Measurements from ENCODE around the gene NLE1. TPM values are rescaled to one million over a fixed set of nuclear protein-coding genes. Genes with fewer than 3 reads are reported as not detected.
"Not testable (repeated sequence)": the region's sequence is repeated elsewhere in the genome, so short reads cannot be mapped to it uniquely, and the experiment has no call there.

Gene NLE1
- total RNA-seq, 1 experiment from 2014 or later: 39.3 TPM

DNA sequence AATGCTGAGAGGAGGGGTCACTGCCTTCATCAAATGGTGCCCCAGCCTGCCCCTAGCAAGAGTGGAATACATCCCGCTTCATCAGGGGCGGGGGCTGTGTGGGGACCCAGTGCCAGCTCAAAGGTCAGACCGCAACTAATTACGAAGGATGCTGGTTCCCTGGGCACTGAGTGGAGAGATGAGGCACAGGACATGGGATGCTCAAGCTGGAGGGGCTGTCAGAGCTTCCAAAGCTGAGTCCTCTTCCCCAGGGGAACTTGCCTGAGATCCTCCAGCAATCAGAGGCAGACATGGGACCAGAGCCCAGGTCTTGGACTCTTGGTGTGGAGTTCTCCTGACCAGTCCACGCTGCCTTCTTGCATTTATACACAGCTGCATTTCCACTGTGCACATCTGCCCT lies 24.4 kb upstream of the NLE1 start:
- no peak for DNase-seq (ENCODE audit: low read depth)
- in situ Hi-C loops (cut with HindIII; ENCODE audit: low pct_unique_long_range_greater_than_20kb, low sequenced_read_pairs): no loop called here

DNA sequence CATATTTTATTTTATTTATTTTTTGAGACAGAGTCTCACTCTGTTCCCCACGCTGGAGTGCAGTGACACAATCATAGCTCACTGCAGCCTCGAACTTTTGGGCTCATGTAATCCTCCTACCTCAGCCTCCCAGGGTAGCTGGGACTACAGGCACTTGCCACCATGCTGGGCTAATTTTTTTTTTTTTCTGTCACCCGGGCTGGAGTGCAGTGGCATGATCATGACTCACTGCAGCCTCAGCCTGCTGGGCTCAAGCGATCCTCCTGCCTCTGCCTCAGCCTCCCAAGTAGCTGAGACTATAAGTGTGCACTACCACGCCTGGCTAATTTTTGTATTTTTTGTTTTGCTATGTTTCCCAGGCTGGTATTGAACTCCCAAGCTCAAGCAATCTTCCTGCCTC lies 22.6 kb upstream of the NLE1 start:
- in situ Hi-C loops (cut with HindIII; ENCODE audit: low pct_unique_long_range_greater_than_20kb, low sequenced_read_pairs): no loop called here
- no peak for DNase-seq (ENCODE audit: low read depth)

DNA sequence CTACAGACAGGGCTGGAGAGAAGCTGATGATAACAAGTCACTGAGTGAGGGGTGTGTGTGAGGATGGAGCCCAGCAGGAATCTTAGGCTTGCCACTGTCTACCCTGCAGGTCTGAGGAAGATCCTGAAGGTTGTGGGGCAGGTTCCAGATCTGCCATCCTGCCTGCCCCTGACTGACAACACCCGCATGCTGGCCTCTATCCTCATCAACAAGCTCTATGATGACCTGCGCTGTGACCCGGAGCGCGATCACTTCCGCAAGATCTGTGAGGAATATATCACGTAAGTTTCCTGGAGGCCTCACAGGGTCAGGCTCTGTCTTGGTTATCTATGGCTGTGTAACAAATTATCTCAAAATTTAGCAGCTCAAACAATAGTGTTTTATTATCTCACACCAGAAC lies 21.8 kb upstream of the NLE1 start:
- in situ Hi-C loops (cut with HindIII; ENCODE audit: low pct_unique_long_range_greater_than_20kb, low sequenced_read_pairs): no loop called here
- no peak for DNase-seq (ENCODE audit: low read depth)

DNA sequence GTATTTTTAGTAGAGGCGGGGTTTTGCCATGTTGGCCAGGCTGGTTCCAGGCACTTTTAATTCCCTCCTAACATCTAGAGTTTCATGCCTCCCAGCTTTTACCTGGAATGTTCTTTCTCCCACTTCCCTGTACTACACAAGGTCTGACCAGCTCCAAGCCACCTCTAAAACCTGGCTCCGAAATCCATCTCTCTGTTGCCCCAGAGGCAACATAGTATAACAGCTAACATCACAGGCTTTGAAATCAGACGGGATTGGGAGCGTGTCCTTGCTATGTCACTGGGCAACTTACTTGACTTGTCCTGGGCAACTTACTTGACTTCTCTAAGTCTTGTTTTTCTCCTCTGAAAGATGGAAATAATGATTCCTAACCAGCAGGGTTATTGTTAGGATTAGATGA lies 20.7 kb upstream of the NLE1 start:
- in situ Hi-C loops (cut with HindIII; ENCODE audit: low pct_unique_long_range_greater_than_20kb, low sequenced_read_pairs): no loop called here
- no peak for DNase-seq (ENCODE audit: low read depth)

DNA sequence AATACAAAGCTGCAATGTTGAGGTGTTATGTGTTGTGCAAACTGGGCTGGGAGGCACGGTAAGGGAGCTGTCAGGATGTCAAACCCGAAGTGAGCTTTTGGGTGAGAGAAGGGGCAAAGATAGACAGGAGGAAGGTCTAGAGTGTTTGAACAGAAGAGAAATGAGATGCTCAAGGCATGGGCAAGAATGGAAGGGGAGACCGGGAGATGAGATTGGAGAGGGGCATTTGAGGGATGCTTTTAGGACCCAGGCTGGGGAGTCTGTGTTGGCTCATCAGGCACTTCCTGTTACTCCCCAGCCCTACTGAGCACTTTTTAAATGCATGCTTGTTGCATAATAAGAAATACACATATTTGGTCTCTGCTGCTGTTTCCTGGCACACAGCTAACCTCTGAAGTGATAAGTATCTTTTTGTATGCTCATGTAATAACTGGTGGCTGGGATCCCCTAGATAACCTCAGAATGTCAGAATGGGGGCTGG lies 19.2 kb upstream of the NLE1 start:
- in situ Hi-C loops (cut with HindIII; ENCODE audit: low pct_unique_long_range_greater_than_20kb, low sequenced_read_pairs): no loop called here
- no peak for DNase-seq (ENCODE audit: low read depth)

DNA sequence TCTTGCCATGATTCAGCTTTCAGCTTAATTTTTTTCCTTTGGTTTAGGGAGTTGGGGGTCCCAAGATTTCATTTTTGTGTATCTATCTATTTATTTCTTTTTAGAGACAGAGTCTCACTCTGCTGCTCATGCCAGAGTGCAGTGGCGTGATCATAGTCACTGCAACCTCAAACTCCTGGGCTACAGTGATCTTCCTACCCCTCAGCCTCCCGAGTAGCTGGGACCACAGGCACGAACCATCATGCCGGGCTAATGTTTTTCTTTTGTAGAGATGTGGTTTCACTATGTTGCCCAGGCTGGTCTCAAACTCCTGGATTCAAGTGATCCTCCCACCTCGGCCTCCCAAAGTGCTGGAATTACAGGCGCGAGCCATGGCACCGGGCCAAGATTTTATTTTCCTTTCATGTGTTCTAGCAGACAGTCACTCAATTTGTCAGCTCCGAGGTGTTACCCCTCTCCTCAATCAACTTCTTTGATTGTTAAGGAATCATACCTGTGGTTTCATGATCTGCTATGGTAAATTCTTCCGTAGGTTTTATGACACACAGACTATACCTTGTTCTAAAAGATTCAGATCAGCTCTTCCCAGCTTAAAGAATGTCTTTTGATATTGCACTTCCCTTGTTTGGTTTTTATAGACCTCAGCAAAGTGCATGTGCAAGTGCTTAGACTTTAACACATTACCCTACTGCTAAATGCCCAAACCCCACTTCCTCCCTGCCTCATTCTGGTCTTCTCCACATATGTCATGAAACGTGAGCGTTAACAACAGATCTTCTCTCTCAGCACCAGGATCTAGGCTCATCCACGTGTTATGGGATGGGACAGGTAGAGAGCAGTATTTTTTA lies 18.5 kb upstream of the NLE1 start:
- no peak for DNase-seq (ENCODE audit: low read depth)
- in situ Hi-C loops (cut with HindIII; ENCODE audit: low pct_unique_long_range_greater_than_20kb, low sequenced_read_pairs): no loop called here

DNA sequence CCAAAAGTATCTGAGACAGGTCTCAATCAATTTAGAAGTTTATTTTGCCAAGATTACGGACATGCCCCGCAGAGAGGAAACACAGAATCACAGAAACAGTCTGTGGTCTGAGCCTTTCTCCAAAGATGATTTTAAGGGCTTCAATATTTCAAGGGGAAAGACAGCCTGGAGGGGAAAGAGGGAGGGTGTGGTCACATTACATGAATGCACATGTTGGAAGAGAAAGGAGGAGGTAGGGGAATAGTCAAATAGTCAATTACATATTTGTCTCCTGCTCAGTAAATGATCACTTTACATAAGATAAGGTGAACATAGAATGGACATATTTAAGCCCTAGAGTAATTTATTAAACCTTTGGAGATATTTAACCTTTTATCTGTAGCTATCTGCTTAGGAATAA lies 17.8 kb upstream of the NLE1 start:
- in situ Hi-C loops (cut with HindIII; ENCODE audit: low pct_unique_long_range_greater_than_20kb, low sequenced_read_pairs): no loop called here
- DNase-seq (ENCODE audit: low read depth): no peak

DNA sequence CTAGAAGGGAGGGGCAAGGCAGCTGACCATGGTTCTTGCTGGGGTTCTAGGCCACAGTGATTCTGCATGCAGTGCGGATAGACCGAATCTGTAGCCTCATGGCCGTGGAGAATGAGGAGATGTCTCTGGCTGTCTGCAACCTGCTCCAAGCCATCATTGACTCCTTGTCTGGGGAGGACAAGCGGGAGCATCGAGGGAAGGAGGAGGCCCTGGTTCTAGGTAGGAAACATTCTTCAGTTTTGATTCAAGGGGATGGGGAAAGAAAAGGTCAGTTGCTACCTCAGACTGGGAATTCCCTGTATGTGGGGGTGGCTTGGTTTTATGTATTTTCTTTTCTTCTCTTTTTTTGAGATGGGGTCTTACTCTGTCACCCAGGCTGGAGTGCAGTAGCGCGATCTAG lies 13.1 kb upstream of the NLE1 start:
- no peak for DNase-seq (ENCODE audit: low read depth)
- in situ Hi-C loops (cut with HindIII; ENCODE audit: low pct_unique_long_range_greater_than_20kb, low sequenced_read_pairs): no loop called here

DNA sequence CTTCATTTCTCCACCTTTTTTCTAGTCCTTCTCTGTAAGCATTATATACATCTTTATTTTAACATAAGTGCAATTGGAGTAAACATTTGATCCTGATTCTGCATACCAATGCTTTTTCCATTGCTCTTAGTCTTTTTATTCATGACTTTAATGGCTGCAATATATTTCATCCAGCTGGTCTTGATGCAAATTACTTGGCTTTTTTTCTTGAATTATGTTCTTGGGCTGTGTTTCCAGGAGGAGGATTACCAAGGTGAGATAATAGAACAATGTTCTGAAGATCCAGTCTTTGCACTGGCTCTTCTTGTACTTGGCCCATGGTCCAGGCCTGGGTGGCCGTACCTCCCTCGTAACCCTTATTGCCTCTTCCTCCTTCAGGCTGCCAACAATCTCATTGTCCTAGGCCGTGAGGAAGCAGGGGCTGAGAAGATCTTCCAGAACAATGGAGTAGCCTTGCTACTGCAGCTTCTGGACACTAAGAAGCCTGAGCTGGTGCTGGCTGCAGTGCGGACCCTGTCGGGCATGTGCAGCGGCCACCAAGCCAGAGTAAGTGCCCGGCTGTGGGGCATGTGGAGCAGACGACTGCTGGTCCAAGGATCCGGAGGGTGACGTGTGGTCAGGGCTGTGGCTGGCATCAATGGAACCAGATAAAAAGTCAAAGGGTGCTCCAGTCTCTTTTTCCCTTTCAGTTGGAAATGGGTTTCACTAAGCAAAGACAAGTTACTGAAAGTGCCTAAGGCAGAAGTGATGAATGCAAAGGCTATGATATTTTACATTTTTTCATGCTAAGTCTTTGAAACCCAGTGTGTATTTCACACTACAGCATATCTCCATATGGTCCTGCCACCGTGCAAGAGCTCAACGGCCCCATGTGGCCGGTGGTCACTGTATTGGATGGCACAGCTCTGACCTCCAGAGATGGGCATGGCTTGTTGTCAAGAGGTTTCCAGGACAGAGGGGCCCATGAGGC lies 12.4 kb upstream of the NLE1 start:
- DNase-seq (ENCODE audit: low read depth): no peak
- in situ Hi-C loops (cut with HindIII; ENCODE audit: low pct_unique_long_range_greater_than_20kb, low sequenced_read_pairs): no loop called here

DNA sequence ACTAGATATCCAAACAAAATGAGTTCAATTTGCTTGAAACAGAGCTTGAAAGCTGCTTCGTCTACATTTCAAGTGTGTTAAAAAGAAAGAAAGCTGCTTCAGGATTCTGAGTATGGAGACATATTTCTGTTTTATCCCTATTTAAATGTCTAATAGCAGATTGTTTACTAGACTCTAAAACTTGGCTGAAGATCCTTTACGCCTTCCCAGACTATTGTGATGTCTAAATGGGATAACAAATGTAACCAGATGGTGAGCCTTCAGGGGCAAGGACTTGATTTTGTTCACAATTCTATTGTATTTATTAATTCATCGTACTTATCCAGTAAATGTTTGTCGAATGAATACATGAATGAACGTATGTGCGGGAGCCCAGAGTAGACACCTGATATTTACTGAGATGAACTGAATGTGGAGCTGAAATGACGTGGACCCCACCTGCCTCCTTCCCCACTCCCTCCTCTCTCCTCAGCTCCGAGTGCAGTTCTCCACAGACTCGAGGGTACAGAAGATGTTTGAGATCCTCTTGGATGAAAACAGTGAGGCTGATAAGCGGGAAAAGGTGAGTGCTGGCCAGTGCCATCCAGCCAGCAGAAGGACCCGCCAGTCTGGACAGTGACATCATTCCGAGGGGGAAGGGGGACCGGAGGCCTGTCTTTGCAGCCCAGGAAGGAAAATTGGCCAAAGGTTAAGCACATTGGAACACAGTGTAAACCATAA lies 10.5 kb upstream of the NLE1 start:
- in situ Hi-C loops (cut with HindIII; ENCODE audit: low pct_unique_long_range_greater_than_20kb, low sequenced_read_pairs): no loop called here
- no peak for DNase-seq (ENCODE audit: low read depth)

DNA sequence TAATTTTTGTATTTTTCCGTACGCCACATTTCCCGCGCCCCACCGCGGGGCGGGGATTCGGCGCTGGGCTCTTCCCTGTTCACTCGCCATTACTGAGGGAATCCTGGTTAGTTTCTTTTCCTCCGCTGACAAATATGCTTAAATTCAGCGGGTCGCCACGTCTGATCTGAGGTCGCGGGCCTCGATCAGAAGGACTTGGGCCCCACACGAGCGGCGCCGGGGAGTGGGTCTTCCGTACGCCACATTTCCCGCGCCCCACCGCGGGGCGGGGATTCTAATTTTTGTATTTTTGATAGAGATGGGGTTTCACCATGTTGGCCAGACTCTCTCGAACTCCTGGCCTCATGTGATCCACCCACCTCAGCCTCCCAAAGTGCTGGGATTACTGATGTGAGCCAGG lies 9.0 kb upstream of the NLE1 start:
- in situ Hi-C loops (cut with HindIII; ENCODE audit: low pct_unique_long_range_greater_than_20kb, low sequenced_read_pairs); DNase-seq (ENCODE audit: low read depth): not testable (repeated sequence)

DNA sequence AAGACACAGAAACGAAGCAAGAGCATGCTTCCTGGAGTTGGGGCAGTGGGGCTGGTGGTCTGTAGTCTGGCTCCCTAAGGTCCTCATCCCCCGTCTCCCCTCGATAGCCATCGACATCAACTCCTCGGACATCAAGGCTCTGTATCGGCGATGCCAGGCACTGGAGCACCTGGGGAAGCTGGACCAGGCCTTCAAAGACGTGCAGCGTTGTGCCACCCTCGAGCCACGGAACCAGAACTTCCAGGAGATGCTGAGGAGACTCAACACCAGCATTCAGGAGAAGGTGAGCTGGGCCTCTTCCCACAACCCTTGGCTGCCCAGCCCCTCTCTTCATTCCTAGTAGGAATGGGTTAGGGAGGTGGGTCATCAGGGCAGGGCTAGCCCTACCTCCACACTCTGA lies 7.8 kb upstream of the NLE1 start:
- DNase-seq (ENCODE audit: low read depth): no peak
- in situ Hi-C loops (cut with HindIII; ENCODE audit: low pct_unique_long_range_greater_than_20kb, low sequenced_read_pairs): no loop called here

DNA sequence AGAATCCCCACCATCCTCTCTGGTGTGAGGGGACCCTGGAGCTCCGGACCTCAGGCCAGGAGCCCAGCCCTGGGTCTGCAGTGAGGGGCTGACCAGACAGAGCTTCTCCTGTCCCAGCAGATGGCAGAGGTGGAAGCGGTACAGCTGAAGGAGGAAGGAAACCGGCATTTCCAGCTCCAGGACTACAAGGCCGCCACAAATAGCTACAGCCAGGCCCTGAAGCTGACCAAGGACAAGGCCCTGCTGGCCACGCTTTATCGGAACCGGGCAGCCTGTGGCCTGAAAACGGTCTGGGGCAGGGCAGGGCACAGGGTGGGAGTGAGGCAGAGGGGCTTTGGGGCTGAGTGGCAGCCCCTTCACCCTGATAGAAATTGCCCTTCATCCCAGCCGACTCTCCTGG lies 6.0 kb upstream of the NLE1 start:
- no peak for DNase-seq (ENCODE audit: low read depth)
- in situ Hi-C loops (cut with HindIII; ENCODE audit: low pct_unique_long_range_greater_than_20kb, low sequenced_read_pairs): no loop called here

DNA sequence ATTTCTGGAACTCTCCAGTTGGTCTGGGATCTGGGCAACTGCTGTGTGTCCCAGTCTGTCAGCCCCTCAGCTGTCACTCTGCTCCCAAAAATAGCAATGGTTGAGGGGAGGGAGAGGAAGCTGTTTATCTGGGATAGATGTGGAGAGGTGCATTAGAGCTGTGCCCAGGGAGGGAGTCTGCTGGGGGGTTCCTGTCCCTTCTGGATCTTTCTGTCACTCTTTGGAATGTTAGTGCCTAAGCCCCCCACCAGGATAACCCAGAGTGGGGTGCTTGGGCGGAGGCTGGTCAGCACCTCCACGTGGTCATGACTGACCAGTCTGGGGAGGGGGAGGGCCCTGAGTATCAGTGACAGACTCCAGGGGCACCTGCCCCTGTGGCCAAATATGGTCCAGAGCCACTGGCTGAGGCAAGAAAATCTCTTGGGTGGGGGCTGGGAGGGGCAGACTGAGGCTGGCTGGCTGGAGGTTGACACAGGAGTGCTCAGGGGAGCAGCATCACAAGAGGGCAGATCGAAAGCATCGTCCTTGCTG lies 5.3 kb upstream of the NLE1 start, which contains the start of gene UNC45B:
UNC45B (plus strand) TSS at position 443 of the 531 bp plus-strand sequence. CDS start 447 bp downstream, outside the sequence.
- in situ Hi-C loops (cut with HindIII; ENCODE audit: low pct_unique_long_range_greater_than_20kb, low sequenced_read_pairs): no loop called here
- no peak for DNase-seq (ENCODE audit: low read depth)

DNA sequence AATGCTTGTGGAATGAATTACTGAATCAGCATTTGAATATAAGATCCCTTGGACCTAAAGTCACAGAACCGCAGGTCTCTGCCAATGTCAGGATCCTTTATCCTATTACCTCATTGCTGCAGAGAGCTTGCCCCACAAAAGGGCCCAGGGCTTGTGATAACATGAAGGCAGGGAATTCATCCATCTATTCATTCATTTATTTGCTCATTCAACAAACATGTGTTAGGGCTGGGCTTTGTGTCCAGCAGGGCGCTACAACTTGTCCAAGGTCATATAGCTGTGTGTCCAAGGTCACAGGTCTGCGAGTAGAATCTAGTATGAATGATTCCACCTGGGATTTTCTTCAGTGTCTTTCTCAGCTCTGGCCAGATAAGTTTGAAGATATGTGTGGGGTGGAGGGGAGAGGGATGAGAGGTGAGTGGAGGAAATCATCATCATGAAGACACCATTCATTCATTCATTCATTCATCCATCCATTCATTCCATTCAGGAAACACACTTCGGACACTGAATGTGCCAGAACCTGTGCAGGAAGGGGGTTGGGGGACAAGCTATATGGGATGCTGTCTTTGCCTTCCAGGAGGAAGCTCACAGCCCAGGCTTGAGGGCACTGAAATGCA lies 4.2 kb upstream of the NLE1 start:
- in situ Hi-C loops (cut with HindIII; ENCODE audit: low pct_unique_long_range_greater_than_20kb, low sequenced_read_pairs): no loop called here
- no peak for DNase-seq (ENCODE audit: low read depth)

DNA sequence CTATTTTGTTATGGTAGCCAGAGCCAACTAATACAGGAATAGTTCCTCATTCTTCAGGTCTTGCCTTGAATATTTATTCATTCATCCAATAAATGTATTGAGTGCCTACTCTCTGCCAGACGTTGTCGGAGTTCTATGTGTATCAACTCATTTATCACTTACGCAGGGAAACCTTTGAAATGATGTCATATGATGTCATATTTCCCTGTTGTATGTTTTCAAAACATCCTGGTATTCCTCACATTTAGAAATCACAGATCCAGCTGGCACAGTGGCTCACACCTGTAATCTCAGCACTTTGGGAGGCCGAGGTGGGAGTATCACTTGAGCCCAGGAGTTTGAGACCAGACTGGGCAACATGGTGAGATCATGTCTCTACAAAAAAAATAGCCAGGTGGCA lies 2.7 kb upstream of the NLE1 start:
- no peak for DNase-seq (ENCODE audit: low read depth)
- in situ Hi-C loops (cut with HindIII; ENCODE audit: low pct_unique_long_range_greater_than_20kb, low sequenced_read_pairs): no loop called here

DNA sequence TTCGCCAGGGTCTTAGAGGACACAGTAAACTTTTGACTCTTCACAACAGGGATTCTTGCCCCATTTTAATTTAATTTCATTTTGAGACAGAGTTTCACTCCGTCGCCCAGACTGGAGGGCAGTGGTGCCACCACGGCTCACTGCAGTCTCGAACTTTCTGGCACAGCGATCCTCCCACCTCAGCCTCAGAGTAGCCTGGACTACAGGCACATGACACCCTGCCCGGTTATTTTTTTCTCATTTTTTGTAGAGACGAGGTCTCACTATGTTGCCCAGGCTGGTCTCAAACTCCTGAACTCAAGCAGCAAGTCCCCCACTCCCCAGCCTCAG lies 329 bp upstream of the NLE1 start:
- DNase-seq (ENCODE audit: low read depth): no peak
- in situ Hi-C loops (cut with HindIII; ENCODE audit: low pct_unique_long_range_greater_than_20kb, low sequenced_read_pairs): no loop called here

DNA sequence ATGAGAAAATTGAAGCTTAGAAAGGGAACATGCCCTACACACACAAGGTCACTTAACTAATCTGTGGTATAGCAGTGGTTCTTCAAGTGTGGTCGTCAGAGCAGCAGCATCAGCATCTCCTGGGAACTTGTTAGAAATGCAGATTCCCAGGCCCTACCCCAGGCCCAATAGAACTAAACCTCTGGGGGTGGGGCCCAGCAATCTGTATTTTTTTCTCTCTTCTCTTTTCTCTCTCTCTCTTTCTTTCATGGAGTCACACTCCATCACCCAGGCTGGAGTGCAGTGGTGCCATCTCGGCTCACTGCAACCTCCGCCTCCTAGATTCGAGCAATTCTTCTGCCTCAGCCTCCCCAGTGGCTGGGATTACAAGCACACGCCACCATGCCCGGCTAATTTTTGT lies 3.9 kb downstream of the NLE1 start:
- in situ Hi-C loops (cut with HindIII; ENCODE audit: low pct_unique_long_range_greater_than_20kb, low sequenced_read_pairs): no loop called here
- no peak for DNase-seq (ENCODE audit: low read depth)

All from Caki2 (cell line).